Brain microvascular endothelial cell (primary cell): ENCODE data around the gene UCKL1.

Experiments used
- DNase-seq: peaks from one replicate; pipeline ENCODE4 v3.0.0-alpha.2; 2020
- H3K27ac ChIP-seq: fragments of 250-450 bp; sonication (Bioruptor Pico); 2 replicates; pipeline ENCODE4 v1.5.1; 2020; ENCODE audit warnings: mild to moderate bottlenecking, moderate library complexity
- H3K27me3 ChIP-seq: fragments of 250-450 bp; sonication (Bioruptor Pico); replicated peaks from 2 replicates; pipeline ENCODE4 v1.5.1; 2020; ENCODE audit warnings: mild to moderate bottlenecking
- H3K36me3 ChIP-seq: fragments of 250-450 bp; sonication (Bioruptor Pico); replicated peaks from 2 replicates; pipeline ENCODE4 v1.5.1; 2020; ENCODE audit warnings: mild to moderate bottlenecking
- H3K4me3 ChIP-seq: 2 replicates; pipeline ENCODE4 v1.5.1; 2011; ENCODE audit warnings: low read depth, mild to moderate bottlenecking, control low read depth, low read length, moderate library complexity
- CTCF ChIP-seq: IDR thresholded peaks from 2 replicates; pipeline ENCODE4 v1.5.1; 2011; ENCODE audit warnings: low read depth, mild to moderate bottlenecking, moderate library complexity, low read length, control low read depth, inconsistent platforms; ENCODE audit errors: missing control alignments
- in situ Hi-C: cut with HindIII; loops from 2 replicates; pipeline ENCODE4 v1.10.0; 2017; ENCODE audit warnings: low sequenced_read_pairs, low pct_ligation_motif_present

The UCKL1 gene

GRCh38 chr20:63966172-63966943 lies 10.1 kb upstream of the UCKL1 start:
- in situ Hi-C loops: no loop called here
- no peak for DNase-seq
- Histone ChIP-seq H3K36me3 (peaks cover 55% of the 10 kb centered on the region), H3K27ac (no peak overlapping the region), H3K27me3 (no peaks in the 10 kb centered on the region), H3K4me3 (no peak overlapping the region)
- TF ChIP-seq CTCF: no peak

DNA sequence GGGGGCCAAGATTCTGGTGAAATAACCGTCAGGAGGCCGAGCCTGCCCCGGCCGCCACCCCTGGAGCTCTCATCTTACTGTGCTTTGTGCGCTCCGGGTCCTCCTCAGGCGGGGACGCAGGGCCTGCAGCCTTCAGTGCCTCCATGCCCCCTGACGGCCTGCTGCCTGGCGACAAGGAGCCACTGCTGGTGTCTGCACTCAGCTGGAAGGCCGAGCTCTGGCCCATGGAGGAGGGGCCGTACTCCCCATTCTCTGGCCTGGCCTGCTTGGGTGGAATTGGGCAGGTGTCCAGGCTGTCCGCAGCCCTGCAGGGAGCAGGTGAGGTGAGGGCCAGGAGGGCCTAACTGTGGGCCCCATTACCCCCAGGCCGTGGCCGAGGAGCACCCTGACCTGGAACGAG lies 8.2 kb upstream of the UCKL1 start:
- H3K27me3 ChIP-seq: no peaks in the 10 kb centered on the region
- TF ChIP-seq CTCF: no peak
- no peak overlapping the region for H3K27ac ChIP-seq
- in situ Hi-C loops: no loop called here
- no peak for DNase-seq
- no peak overlapping the region for H3K4me3 ChIP-seq
- H3K36me3 ChIP-seq: peaks cover 63% of the 10 kb centered on the region

- DNase-seq: no peak
- Histone ChIP-seq H3K4me3 (no peak overlapping the region), H3K36me3 (peaks cover 67% of the 10 kb centered on the region), H3K27ac (no peak overlapping the region), H3K27me3 (no peaks in the 10 kb centered on the region)
- in situ Hi-C loops: no loop called here
- no peak for TF ChIP-seq CTCF
Observed at GRCh38 chr20:63963784-63964301, 7.6 kb upstream of the UCKL1 start.

DNA sequence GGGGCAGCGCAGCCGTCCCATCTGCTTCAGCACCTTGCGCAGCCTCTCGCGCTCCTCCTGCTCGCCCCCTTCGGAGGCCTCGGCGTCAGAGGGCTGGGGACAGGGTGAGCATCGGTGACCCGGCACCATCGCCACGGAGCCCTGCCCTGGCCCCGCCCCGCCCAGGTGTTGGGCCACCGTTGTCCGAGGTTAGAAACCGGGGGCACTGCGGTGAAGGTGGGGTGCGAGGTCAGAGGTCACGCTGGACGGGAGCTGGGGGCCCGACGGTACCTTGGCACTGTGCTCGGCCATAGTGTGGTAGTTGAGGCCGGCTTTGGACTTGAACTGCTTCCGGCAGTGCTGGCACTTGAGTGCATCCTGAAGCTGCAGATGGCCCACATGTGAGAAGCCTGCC lies 7.1 kb upstream of the UCKL1 start:
- no peaks in the 10 kb centered on the region for H3K27me3 ChIP-seq
- TF ChIP-seq CTCF: no peak
- H3K36me3 ChIP-seq: peaks cover 67% of the 10 kb centered on the region
- DNase-seq: no peak
- H3K4me3 ChIP-seq: no peak overlapping the region
- no peak overlapping the region for H3K27ac ChIP-seq
- in situ Hi-C loops: no loop called here

DNA sequence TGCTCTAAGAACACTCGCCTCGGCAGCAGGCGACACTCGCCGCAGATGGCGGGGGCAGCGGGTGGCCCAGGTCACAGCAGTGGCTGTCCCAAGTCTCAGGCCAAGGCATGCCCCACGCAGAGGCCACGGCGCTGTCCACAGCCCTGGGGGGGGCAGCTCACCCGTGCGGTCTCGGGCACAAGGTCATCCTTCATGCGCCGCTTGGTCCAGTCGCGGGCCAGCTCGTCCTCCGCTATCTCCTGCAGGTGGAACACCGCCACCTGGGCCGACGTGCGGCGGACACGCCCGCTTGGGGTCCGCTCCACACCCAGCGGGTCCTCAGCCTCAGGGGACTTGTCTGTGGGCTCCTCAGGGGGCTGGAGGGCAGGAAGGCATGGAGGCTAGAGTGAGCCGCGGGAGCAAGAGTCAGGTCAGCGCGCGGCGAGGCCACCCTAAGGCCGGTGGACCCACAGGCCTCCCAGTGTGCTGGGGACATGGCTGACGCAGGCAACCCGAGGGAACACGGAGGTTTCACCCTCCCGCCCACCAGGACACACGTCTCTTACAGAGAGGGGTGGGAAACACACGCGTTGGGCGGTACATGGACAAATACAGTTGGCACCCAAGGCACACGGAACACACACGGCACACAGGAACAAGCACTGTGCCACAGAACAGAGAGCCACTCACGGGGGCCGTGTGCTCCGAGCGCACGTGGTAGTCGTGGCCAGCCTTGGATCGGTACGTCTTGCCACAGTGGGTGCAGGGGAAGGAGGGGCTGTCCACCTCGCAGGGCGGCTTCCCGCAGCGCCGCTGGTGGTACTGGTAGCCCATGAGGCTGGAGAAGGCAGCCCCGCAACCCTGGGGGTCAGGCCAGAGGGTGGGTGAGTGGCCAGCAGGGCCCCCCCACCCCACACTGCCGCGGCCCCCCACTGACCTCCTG lies 6.5 kb upstream of the UCKL1 start:
- H3K27ac ChIP-seq: no peak overlapping the region

More for the DNA sequence above, 6.5 kb upstream of the UCKL1 start:
- DNase-seq: no peak
- in situ Hi-C loops: no loop called here
- Histone ChIP-seq H3K36me3 (peaks cover 62% of the 10 kb centered on the region), H3K4me3 (no peak overlapping the region), H3K27me3 (no peaks in the 10 kb centered on the region)
- no peak for TF ChIP-seq CTCF
